HFFc6 (cell line): ENCODE measurements around the gene ANKK1. TPM values are rescaled to one million over a fixed set of nuclear protein-coding genes. Genes with fewer than 3 reads are reported as not detected.

Experiments
- DNase-seq: peaks from one replicate; pipeline ENCODE4 v3.0.0-alpha.2; 2018
- H3K27ac Mint-ChIP-seq: 2 replicates; pipeline ENCODE4 v1.8.0; 2020; ENCODE audit warnings: mild to moderate bottlenecking, mixed read lengths
- H3K27me3 Mint-ChIP-seq: 2 replicates; pipeline ENCODE4 v1.8.0; 2021; ENCODE audit warnings: mild to moderate bottlenecking, moderate library complexity, mixed read lengths; ENCODE audit not compliant: insufficient read depth
- H3K36me3 Mint-ChIP-seq: 2 replicates; pipeline ENCODE4 v1.8.0; 2021; ENCODE audit warnings: low read depth, mixed read lengths
- H3K4me1 Mint-ChIP-seq: 2 replicates; pipeline ENCODE4 v1.8.0; 2020; ENCODE audit warnings: low read depth, mixed read lengths
- H3K4me3 Mint-ChIP-seq: 2 replicates; pipeline ENCODE4 v1.8.0; 2020; ENCODE audit warnings: mild to moderate bottlenecking, moderate library complexity, mixed read lengths
- H3K9me3 Mint-ChIP-seq: 2 replicates; pipeline ENCODE4 v1.8.0; 2020; ENCODE audit warnings: mild to moderate bottlenecking, mixed read lengths
- total RNA-seq, 6 experiments: library from RNA; stranded (reverse); fragmentation: NEBNext Ultra II Directional; extraction: Animal tissue kit (Norgen Biotek cat#: 25700); gene quantifications; 2 replicates in 1 of 6; 3 replicates in 5 of 6; pipeline ENCODE4 v1.2.3, GENCODE V29; 2021
- TF ChIP-seq, protein P1 (sequence below): fragments of 200-600 bp; sonication (generic); IDR thresholded peaks from 2 replicates; pipeline ENCODE4 v1.5.0; 2021; ENCODE audit warnings: antibody characterized with exemption, mild to moderate bottlenecking

ANKK1 gene
- total RNA-seq, 6 experiments from 2014 or later, result not detected

DNA sequence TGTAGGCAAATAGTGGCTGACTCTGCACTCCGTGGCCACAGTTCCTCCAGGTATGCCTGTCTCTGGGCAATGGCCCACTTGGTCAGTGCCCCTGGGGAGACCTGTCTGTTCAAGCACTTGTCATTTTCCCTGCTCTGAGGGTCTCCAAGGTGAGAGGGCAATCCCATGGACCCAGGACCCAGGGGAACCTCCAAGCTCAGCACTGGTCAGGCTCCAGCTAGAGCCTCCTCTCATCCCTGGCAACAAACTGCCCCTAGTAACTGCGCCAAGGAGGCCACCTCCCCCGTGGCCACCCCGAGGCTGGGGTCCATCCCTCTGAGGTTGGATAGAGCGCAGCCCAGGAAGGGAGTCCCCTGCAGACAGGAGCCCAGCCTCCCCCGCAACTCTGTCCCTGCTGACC lies 713 bp upstream of the ANKK1 start:
- Mint-ChIP-seq H3K4me1 (peaks cover 9% of the 10 kb centered on the region), H3K27me3 (peaks cover 2% of the 10 kb centered on the region), H3K36me3 (no peaks in the 10 kb centered on the region), H3K9me3 (no peaks in the 10 kb centered on the region), H3K27ac (no peak overlapping the region), H3K4me3 (no peak overlapping the region)
- no peak for DNase-seq
- TF ChIP-seq, protein P1, sequence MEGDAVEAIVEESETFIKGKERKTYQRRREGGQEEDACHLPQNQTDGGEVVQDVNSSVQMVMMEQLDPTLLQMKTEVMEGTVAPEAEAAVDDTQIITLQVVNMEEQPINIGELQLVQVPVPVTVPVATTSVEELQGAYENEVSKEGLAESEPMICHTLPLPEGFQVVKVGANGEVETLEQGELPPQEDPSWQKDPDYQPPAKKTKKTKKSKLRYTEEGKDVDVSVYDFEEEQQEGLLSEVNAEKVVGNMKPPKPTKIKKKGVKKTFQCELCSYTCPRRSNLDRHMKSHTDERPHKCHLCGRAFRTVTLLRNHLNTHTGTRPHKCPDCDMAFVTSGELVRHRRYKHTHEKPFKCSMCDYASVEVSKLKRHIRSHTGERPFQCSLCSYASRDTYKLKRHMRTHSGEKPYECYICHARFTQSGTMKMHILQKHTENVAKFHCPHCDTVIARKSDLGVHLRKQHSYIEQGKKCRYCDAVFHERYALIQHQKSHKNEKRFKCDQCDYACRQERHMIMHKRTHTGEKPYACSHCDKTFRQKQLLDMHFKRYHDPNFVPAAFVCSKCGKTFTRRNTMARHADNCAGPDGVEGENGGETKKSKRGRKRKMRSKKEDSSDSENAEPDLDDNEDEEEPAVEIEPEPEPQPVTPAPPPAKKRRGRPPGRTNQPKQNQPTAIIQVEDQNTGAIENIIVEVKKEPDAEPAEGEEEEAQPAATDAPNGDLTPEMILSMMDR, result no peak

DNA sequence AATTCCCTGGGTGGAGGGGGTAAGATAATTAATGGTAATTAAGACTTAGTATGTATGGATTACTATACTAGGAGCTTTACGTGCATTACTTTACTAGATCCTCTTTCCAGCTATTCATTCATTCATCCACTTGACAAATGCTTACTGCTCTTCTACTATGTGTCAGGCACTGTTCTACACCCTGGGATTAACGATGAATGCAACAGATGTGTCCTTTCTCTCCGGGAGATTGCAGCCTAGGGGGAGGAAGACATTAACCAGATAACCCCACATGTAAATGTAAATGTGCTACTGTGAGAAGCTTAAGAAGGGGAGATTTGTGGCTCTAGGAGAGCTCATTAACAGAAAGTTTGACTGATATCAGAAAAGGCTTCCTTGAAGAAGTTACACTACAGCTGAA lies 1.7 kb downstream of the ANKK1 start:
- Mint-ChIP-seq H3K4me1 (peaks cover 9% of the 10 kb centered on the region), H3K27ac (no peak overlapping the region), H3K36me3 (no peaks in the 10 kb centered on the region), H3K9me3 (no peaks in the 10 kb centered on the region), H3K4me3 (no peak overlapping the region), H3K27me3 (peaks cover 1% of the 10 kb centered on the region; the same call in 1 of the 2 replicates)
- DNase-seq, result no peak
- TF ChIP-seq, protein P1, result no peak

DNA sequence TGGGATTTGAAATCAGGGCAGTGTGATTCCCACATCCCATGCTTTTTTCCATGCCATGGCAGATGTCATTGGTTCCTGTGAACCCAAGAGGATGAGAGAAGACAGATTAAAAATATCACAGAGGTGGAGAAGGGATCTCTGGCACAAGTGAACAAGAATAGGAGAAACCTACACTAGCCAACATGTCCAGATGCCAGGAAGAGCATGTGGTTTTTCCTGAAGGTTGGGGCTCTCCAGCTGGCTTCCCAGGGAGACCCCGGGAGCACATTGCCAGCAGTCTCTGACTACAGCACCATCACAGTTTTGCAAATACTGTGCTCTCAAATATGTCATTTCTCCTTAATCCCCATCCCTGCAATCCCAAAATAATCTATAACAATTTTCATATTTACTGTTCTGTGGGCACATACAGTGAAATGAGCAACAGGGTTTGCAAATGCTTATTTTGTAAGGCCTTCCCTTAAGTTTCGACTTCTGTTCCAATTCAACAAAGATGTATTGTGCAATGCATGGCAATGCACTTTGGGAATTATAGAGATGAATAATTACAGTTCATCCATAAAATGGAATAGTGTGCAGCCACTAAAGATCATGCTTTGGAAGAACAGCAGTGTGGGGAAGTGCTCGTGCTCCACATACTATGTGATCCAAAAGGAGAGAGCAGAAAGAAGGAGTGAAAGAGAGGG lies 4.8 kb downstream of the ANKK1 start:
- no peak for DNase-seq
- Mint-ChIP-seq H3K4me1 (no peaks in the 10 kb centered on the region), H3K4me3 (no peak overlapping the region), H3K9me3 (no peaks in the 10 kb centered on the region), H3K27ac (no peak overlapping the region), H3K27me3 (peaks cover 1% of the 10 kb centered on the region; the same call in 1 of the 2 replicates), H3K36me3 (no peaks in the 10 kb centered on the region)
- TF ChIP-seq, protein P1, result no peak

DNA sequence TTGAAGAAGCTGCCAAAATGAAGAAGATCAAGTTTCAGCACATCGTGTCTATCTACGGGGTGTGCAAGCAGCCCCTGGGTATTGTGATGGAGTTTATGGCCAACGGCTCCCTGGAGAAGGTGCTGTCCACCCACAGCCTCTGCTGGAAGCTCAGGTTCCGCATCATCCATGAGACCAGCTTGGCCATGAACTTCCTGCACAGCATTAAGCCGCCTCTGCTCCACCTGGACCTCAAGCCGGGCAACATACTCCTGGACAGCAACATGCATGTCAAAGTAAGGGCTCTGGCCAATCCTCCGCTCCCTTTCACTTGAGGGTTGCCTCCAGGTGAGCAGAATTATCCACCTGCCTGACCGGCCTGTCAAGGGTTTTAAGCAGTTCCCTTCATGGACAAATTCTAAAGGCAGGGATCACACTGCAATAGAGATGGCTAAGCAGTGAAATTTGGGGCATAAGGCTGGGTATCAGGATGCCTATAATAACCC lies 6.0 kb downstream of the ANKK1 start:
- no peak for DNase-seq
- no peaks in the 10 kb centered on the region for H3K9me3 Mint-ChIP-seq
- H3K4me3 Mint-ChIP-seq, result no peak overlapping the region

DNA sequence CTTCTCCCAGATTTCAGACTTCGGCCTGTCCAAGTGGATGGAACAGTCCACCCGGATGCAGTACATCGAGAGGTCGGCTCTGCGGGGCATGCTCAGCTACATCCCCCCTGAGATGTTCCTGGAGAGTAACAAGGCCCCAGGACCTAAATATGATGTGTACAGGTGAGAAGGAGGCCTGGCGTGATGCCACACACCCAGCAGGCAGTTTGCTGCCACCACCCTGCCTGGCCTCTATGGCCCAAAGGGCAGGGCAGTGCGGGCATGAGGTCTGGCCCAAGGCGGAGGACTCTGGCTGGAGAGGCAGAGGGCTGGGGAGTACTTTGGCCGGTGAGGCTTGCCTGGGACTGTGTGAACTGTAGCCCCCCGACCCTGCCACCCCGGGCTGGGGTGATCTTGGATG lies 7.3 kb downstream of the ANKK1 start:
- Mint-ChIP-seq H3K9me3 (no peaks in the 10 kb centered on the region), H3K36me3 (no peaks in the 10 kb centered on the region), H3K27me3 (peaks cover 4% of the 10 kb centered on the region), H3K4me1 (no peaks in the 10 kb centered on the region), H3K27ac (no peak overlapping the region), H3K4me3 (no peak overlapping the region)
- TF ChIP-seq, protein P1, result no peak
- no peak for DNase-seq

More for the DNA sequence above, 6.0 kb downstream of the ANKK1 start:
- Mint-ChIP-seq H3K27me3 (peaks cover 1% of the 10 kb centered on the region), H3K4me1 (no peaks in the 10 kb centered on the region), H3K27ac (no peak overlapping the region), H3K36me3 (no peaks in the 10 kb centered on the region)
- TF ChIP-seq, protein P1, result no peak
